A549 treated with RU486 at 1 μM for 4 hours (cell line): Measurements from ENCODE around the gene LCE3D. TPM values are rescaled to one million over a fixed set of nuclear protein-coding genes. Genes with fewer than 3 reads are reported as not detected.

ENCODE experiments used
- total RNA-seq: library from RNA; stranded (reverse); fragments of 200-300 nt; extraction: Qiagen RNA extraction; gene quantifications from 5 replicates; pipeline ENCODE4 v1.2.3, GENCODE V29; 2022; ENCODE audit warnings: low read depth

LCE3D gene, protein sequence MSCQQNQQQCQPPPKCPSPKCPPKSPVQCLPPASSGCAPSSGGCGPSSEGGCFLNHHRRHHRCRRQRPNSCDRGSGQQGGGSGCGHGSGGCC
- total RNA-seq = 0.96 to 1.3 TPM (median 0.97 TPM) in 3 of 5 replicates, not detected in the others

DNA sequence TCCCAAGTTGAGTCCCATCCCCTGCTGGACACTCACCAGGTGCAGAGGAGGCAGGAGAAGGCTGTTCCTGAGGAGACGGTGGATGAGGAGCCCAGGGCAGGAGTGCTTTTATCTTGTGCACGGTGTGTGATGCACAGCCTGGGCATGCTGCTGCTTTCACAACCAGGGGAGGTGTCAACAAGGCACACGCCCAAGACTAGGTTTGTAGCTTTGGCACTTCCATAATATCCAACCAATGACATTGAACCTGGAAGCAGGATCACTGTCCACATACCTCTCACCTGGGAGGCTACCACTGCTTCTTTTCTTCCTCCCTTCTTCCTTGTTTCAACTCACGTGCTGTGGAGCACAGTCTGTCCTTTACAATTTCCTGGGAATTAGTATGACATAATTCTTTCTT lies at the start of gene LCE3D:
Gene LCE3D, minus strand, starts transcription at position 84 of the 400 bp plus-strand sequence. CDS start 580 bp downstream, outside the sequence.

DNA sequence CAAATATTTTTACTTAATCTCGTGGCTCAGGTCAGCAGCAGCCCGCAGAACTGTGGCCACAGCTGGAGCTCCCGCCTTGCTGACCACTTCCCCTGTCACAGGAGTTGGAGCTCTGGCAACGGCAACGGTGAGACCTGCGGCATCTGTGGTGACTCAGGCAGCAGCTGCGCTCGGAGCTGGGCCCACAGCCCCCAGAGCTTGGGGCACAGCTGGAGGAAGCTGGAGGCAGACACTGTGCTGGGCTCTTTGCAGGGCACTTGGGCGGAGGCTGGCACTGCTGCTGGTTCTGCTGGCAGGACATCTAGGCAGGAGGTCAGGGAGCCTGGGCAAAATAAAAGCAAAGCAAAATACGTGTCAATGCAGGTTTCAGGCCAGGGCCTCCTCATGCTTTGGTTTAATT lies 42.5 kb upstream of the LCE3D start, which contains the start of gene LCE3A:
Gene LCE3A, minus strand, starts transcription at position 301 of the 400 bp plus-strand sequence. Its CDS starts 0 bp downstream, at position 301.

DNA sequence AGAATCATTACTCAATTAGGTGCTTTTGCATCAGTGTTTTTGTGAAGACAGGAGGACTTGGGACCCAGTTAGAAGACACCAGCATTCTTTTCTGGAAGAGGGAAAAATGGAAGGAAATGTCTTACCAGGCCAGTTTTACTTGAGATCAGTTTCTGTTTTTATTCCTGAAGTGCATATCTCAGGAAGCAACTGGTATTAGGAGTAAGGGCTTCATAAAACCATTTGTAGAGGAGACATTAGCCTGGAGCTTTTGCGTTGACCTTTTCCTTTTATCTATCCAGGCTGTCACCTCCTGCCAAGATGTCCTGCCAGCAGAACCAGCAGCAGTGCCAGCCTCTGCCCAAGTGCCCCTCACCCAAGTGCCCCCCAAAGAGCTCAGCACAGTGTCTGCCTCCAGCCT lies 33.2 kb upstream of the LCE3D start, which contains the start of gene LCE3B:
Gene LCE3B, plus strand, starts transcription at position 301 of the 400 bp plus-strand sequence. Its CDS starts 0 bp downstream, at position 301.

DNA sequence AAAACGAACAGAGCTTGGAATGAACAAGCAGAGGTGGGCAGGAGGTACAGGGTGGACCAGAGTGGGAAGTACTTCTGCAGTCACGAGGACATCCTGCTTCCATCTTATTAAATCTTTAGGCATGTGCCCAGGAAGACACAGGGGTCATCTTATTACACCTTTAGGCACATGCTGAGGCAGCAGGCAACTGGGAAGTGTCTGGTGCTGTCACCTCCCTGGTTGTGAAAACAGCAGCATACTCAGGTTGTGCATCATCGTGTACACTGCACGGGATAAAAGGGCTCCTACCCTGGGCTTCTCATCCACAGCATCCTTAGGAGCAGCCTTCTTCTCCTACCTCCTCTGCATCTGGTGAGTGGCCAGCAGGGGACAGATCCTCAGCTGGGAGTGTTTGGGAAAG lies 19.6 kb upstream of the LCE3D start, which contains the start of gene LCE3C:
Gene LCE3C, plus strand, starts transcription at position 301 of the 400 bp plus-strand sequence. CDS start 498 bp downstream, outside the sequence.

GRCh38 chr1:152566681-152567080 lies 13.6 kb downstream of the LCE3D start, which contains the start of gene LCE3E:
Gene LCE3E, minus strand, starts transcription at chr1:152566780. Its CDS starts 572 bp downstream, at chr1:152566208.

Other genes starting within 250 kb of the LCE3D start
- gene FLG2, start 220.5 kb downstream of the LCE3D start, total RNA-seq = not detected in 5 replicates
- gene CRNN, start 166.3 kb downstream of the LCE3D start, total RNA-seq = not detected in 5 replicates
- gene LCE5A, start 69.7 kb downstream of the LCE3D start, total RNA-seq = not detected in 5 replicates
- gene CRCT1, start 66.0 kb downstream of the LCE3D start, total RNA-seq = 0.45 to 0.51 TPM in 2 of 5 replicates, not detected in the others
- gene LCE3E, start 13.7 kb downstream of the LCE3D start, total RNA-seq = 0.30 TPM in 1 of 5 replicates, not detected in the others
- not detected in 5 replicates for gene LCE3C, start 19.7 kb upstream of the LCE3D start, total RNA-seq
- gene LCE3B, start 33.3 kb upstream of the LCE3D start, total RNA-seq = not detected in 5 replicates
- not detected in 5 replicates for gene LCE3A, start 42.6 kb upstream of the LCE3D start, total RNA-seq
- gene LCE2D, start 82.9 kb upstream of the LCE3D start, total RNA-seq = not detected in 5 replicates
- gene LCE2C, start 94.8 kb upstream of the LCE3D start, total RNA-seq = not detected in 5 replicates
- gene LCE2B, start 105.6 kb upstream of the LCE3D start, total RNA-seq = not detected in 5 replicates
- gene LCE2A, start 117.8 kb upstream of the LCE3D start, total RNA-seq = not detected in 5 replicates
- not detected in 5 replicates for gene LCE4A, start 127.6 kb upstream of the LCE3D start, total RNA-seq
- gene KPRP, start 177.5 kb upstream of the LCE3D start, total RNA-seq = not detected in 5 replicates
- gene LCE1F, start 194.6 kb upstream of the LCE3D start, total RNA-seq = not detected in 5 replicates
- 0.14 TPM in 1 of 5 replicates, not detected in the others for gene LCE1E, start 205.7 kb upstream of the LCE3D start, total RNA-seq
- not detected in 5 replicates for gene LCE1D, start 216.2 kb upstream of the LCE3D start, total RNA-seq
- not detected in 5 replicates for gene LCE1C, start 226.1 kb upstream of the LCE3D start, total RNA-seq
- gene LCE1B, start 231.5 kb upstream of the LCE3D start, total RNA-seq = not detected in 5 replicates
- gene LCE1A, start 247.0 kb upstream of the LCE3D start, total RNA-seq = not detected in 5 replicates